CD4-positive, alpha-beta T cell (primary cell): Measurements from ENCODE around the gene YPEL2. TPM values are rescaled to one million over a fixed set of nuclear protein-coding genes. Genes with fewer than 3 reads are reported as not detected.

ENCODE experiments used
- ATAC-seq: fragments of 200-7000 bp; cut with Tn5 transposase; one replicate; pipeline ENCODE4 v1.10.0; 2022; ENCODE audit warnings: mild to moderate bottlenecking; ENCODE audit not compliant: poor library complexity
- CTCF ChIA-PET: fragments of 350-600 bp; sonication (Branson Sonifier 250); formaldehyde crosslinking; loops from one replicate; lab custom pipeline; 2021; ENCODE audit warnings: antibody characterized with exemption, inconsistent platforms; lab: Charles Lee
- POLR2A ChIA-PET: fragments of 350-600 bp; sonication (Branson Sonifier 250); formaldehyde crosslinking; loops from one replicate; lab custom pipeline; 2021; ENCODE audit warnings: antibody characterized with exemption, inconsistent platforms; lab: Charles Lee
- DNase-seq, 14 experiments: peaks; one replicate each; pipeline ENCODE4 v3.0.0-alpha.2; 2013 to 2020; ENCODE audit warnings: mixed read lengths in 2 of 14
- H3K27ac ChIP-seq, 2 donors: one replicate each; pipeline versions ENCODE4 v1.5.1 to v1.7.0; 2013; ENCODE audit warnings: low read length in 2 of 2, low read depth in 1 of 2, mild to moderate bottlenecking in 1 of 2
- H3K27me3 ChIP-seq, 2 experiments: 1 replicate in 1 of 2; 2 replicates in 1 of 2; pipeline versions ENCODE4 v1.6.1 to v1.7.0; 2013; ENCODE audit warnings: low read length in 2 of 2, control low read depth in 1 of 2, mild to moderate bottlenecking in 1 of 2, moderate library complexity in 1 of 2; ENCODE audit not compliant: insufficient read depth in 2 of 2, control insufficient read depth in 1 of 2
- H3K36me3 ChIP-seq: one replicate; pipeline ENCODE4 v1.6.1; 2013; ENCODE audit warnings: low read length, control low read depth; ENCODE audit not compliant: insufficient read depth
- H3K4me1 ChIP-seq: one replicate; pipeline ENCODE4 v1.6.1; 2013; ENCODE audit warnings: low read length, control low read depth; ENCODE audit not compliant: insufficient read depth
- H3K4me3 ChIP-seq: one replicate; pipeline ENCODE4 v1.5.1; 2013; ENCODE audit warnings: mild to moderate bottlenecking, low read length, moderate library complexity
- H3K9me3 ChIP-seq, 2 experiments: 1 replicate in 1 of 2; 2 replicates in 1 of 2; pipeline versions ENCODE4 v1.6.1 to v1.7.0; 2013; ENCODE audit warnings: low read length in 2 of 2, mild to moderate bottlenecking in 2 of 2, control low read depth in 1 of 2, moderate library complexity in 1 of 2; ENCODE audit not compliant: control insufficient read depth in 1 of 2, insufficient read depth in 1 of 2
- H3K27ac Mint-ChIP-seq: one replicate; pipeline ENCODE4 v1.8.0; 2020; ENCODE audit warnings: mixed read lengths
- H3K27me3 Mint-ChIP-seq: one replicate; pipeline ENCODE4 v1.8.0; 2021; ENCODE audit warnings: mixed read lengths
- H3K36me3 Mint-ChIP-seq: one replicate; pipeline ENCODE4 v1.8.0; 2021; ENCODE audit warnings: low read depth, mixed read lengths
- H3K4me1 Mint-ChIP-seq: one replicate; pipeline ENCODE4 v1.8.0; 2021; ENCODE audit warnings: low read depth, mixed read lengths
- H3K4me3 Mint-ChIP-seq: one replicate; pipeline ENCODE4 v1.8.0; 2020; ENCODE audit warnings: mild to moderate bottlenecking, mixed read lengths
- H3K9me3 Mint-ChIP-seq: one replicate; pipeline ENCODE4 v1.8.0; 2020; ENCODE audit warnings: mixed read lengths
- intact Hi-C, 2 experiments: fragments of 100-400 bp; cut with DNase I in 1 of 2; cut with micrococcal nuclease in 1 of 2; formaldehyde crosslinking; loops; one replicate each; pipeline versions ENCODE4 v1.15.1 to v1.9.0; 2023 to 2025; cut with DNase I, micrococcal nuclease
- total RNA-seq, 174 experiments: library from RNA in 2 of 174; stranded (reverse) in 2 of 174; gene quantifications; one replicate each; pipeline ENCODE4 v1.2.3 and lab custom pipeline; 2021 to 2026
- TF ChIP-seq, protein P1 (sequence below): fragments of 200-600 bp; IDR thresholded peaks from one replicate; pipeline ENCODE4 v1.8.0; 2022; ENCODE audit warnings: antibody characterized with exemption, mild to moderate bottlenecking

Gene YPEL2
- total RNA-seq, 2 experiments from 2014 or later: 69.1 to 71.6 TPM

DNA sequence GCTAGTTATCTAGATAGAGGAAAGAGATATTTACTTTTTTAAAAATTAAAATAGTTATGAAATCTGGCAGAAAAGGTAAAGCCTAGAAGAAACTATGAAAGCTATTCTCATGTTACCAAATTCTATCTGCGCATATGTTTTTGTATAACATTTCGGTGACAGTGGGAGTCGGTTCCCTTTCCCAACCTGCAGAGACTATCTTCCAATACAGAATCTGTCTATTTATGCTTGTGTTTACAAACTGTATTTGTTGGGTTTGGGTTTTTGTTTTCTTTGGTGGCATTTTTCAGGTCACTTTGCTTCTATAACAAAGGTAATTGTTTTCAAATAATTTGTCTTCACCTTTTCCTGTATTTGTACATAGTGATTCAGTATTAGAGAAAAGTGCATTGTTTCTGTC, 69.8 kb downstream of the YPEL2 start:
- ATAC-seq (no peak), DNase-seq (no peak)
- no peaks in the 10 kb centered on the region for H3K9me3 ChIP-seq
- no peaks in the 10 kb centered on the region for H3K9me3 Mint-ChIP-seq
- no peaks in the 10 kb centered on the region for H3K4me1 Mint-ChIP-seq
- H3K27ac ChIP-seq: no peak overlapping the region
- no peaks in the 10 kb centered on the region for H3K27me3 Mint-ChIP-seq
- intact Hi-C loops: no loop called here
- ChIA-PET CTCF (interaction anchor here (0.6 kb wide), 1 partner anchor 56 kb away, joined by 3 read pairs; no protein-coding TSS in a partner anchor), POLR2A (interaction anchor here (0.7 kb wide), 2 partner anchors 24 to 66 kb away, joined by 4 to 5 read pairs; no protein-coding TSS in a partner anchor)
- H3K36me3 Mint-ChIP-seq: peaks cover 67% of the 10 kb centered on the region
- no peak overlapping the region for H3K4me3 Mint-ChIP-seq
- H3K4me3 ChIP-seq: no peak overlapping the region
- H3K27me3 ChIP-seq: no peaks in the 10 kb centered on the region
- H3K27ac Mint-ChIP-seq: no peak overlapping the region
- TF ChIP-seq, protein P1, sequence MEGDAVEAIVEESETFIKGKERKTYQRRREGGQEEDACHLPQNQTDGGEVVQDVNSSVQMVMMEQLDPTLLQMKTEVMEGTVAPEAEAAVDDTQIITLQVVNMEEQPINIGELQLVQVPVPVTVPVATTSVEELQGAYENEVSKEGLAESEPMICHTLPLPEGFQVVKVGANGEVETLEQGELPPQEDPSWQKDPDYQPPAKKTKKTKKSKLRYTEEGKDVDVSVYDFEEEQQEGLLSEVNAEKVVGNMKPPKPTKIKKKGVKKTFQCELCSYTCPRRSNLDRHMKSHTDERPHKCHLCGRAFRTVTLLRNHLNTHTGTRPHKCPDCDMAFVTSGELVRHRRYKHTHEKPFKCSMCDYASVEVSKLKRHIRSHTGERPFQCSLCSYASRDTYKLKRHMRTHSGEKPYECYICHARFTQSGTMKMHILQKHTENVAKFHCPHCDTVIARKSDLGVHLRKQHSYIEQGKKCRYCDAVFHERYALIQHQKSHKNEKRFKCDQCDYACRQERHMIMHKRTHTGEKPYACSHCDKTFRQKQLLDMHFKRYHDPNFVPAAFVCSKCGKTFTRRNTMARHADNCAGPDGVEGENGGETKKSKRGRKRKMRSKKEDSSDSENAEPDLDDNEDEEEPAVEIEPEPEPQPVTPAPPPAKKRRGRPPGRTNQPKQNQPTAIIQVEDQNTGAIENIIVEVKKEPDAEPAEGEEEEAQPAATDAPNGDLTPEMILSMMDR: no peak
- H3K36me3 ChIP-seq: peaks cover 45% of the 10 kb centered on the region
- no peaks in the 10 kb centered on the region for H3K4me1 ChIP-seq

DNA sequence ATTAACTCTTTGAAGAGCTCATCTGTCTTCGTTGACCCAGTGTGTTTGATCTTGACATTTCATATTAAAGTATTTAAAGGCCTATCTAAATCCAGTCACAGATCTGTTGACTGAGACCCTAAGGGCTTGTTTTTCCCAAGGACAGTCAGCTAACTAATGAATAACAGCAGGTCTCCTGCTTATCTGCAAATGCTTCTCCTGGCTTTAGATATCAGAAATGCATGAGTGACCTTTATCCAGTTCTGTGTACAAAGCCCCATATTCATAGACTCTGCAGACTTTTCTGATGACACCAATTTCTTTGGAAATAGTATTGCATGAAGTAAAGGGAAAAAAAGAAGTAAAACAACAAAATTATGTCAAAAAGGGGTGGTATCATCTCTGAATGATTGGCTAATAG, 70.3 kb downstream of the YPEL2 start:
- ATAC-seq (no peak), DNase-seq (no peak)
- Histone ChIP-seq H3K36me3 (peaks cover 41% of the 10 kb centered on the region), H3K4me3 (no peak overlapping the region), H3K27ac (no peak overlapping the region), H3K9me3 (no peaks in the 10 kb centered on the region), H3K27me3 (no peaks in the 10 kb centered on the region), H3K4me1 (no peaks in the 10 kb centered on the region)
- no peaks in the 10 kb centered on the region for H3K4me1 Mint-ChIP-seq
- no peak overlapping the region for H3K27ac Mint-ChIP-seq
- intact Hi-C loops: no loop called here
- H3K27me3 Mint-ChIP-seq: no peaks in the 10 kb centered on the region
- no peak overlapping the region for H3K4me3 Mint-ChIP-seq
- H3K36me3 Mint-ChIP-seq: peaks cover 65% of the 10 kb centered on the region
- TF ChIP-seq, protein P1: no peak
- H3K9me3 Mint-ChIP-seq: no peaks in the 10 kb centered on the region
- ChIA-PET POLR2A (interaction anchor here (0.7 kb wide), 1 partner anchor 24 kb away, joined by 5 read pairs; no protein-coding TSS in a partner anchor), CTCF (no interaction called here)

DNA sequence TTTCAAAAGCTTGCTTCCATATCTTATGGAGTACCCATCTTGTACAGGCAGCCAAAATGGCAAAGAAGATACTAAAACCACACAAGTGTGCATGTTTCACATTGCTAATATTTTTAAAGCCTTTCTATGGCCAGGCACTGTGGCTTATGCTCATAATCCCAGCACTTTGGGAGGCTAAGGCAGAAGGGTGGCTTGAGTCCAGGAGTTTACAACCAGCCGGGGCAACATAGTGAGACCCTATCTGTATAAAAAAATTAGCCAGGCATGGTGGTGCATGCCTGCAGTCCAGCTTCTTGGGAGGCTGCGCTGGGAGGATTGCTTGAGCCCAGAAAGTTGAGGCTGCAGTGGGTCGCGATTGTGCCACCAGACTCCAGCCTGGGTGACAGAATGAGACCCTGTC, 71.3 kb downstream of the YPEL2 start:
- Mint-ChIP-seq H3K4me3 (no peak overlapping the region), H3K27ac (no peak overlapping the region), H3K4me1 (no peaks in the 10 kb centered on the region), H3K27me3 (no peaks in the 10 kb centered on the region), H3K9me3 (no peaks in the 10 kb centered on the region), H3K36me3 (peaks cover 59% of the 10 kb centered on the region)
- H3K4me3 ChIP-seq: no peak overlapping the region
- intact Hi-C loops: no loop called here
- CTCF ChIA-PET: interaction anchor here (1.2 kb wide), 1 partner anchor 43 kb away, joined by 3 read pairs; no protein-coding TSS in a partner anchor
- no peak overlapping the region for H3K27ac ChIP-seq
- ATAC-seq (no peak), DNase-seq (no peak)
- H3K36me3 ChIP-seq: peaks cover 31% of the 10 kb centered on the region
- TF ChIP-seq, protein P1: no peak
- no peaks in the 10 kb centered on the region for H3K4me1 ChIP-seq
- H3K27me3 ChIP-seq: no peaks in the 10 kb centered on the region
- POLR2A ChIA-PET: no interaction called here
- H3K9me3 ChIP-seq: no peaks in the 10 kb centered on the region
